Activated T-cell treated with anti-CD3 and anti-CD28 coated beads, Interleukin-2, amount 50 U/mL, for 24 hours (primary cell): Measurements from ENCODE around the gene RNGTT.
"Not testable (repeated sequence)": the region's sequence is repeated elsewhere in the genome, so short reads cannot be mapped to it uniquely, and the experiment has no call there.

ENCODE experiments used
- DNase-seq: peaks from one replicate; pipeline ENCODE4 v3.0.0-alpha.2; 2020
- H3K27ac Mint-ChIP-seq: 2 replicates; pipeline ENCODE4 v1.8.0; 2020; ENCODE audit warnings: mild to moderate bottlenecking, mixed read lengths
- H3K27me3 Mint-ChIP-seq: 2 replicates; pipeline ENCODE4 v1.8.0; 2020; ENCODE audit warnings: mixed read lengths
- H3K36me3 Mint-ChIP-seq: 2 replicates; pipeline ENCODE4 v1.8.0; 2020; ENCODE audit warnings: low read depth, mixed read lengths
- H3K4me1 Mint-ChIP-seq: 2 replicates; pipeline ENCODE4 v1.8.0; 2020; ENCODE audit warnings: low read depth, mixed read lengths
- H3K4me3 Mint-ChIP-seq: 2 replicates; pipeline ENCODE4 v1.8.0; 2020; ENCODE audit warnings: mild to moderate bottlenecking, moderate library complexity, mixed read lengths
- H3K9me3 Mint-ChIP-seq: 2 replicates; pipeline ENCODE4 v1.8.0; 2020; ENCODE audit warnings: mixed read lengths

The RNGTT gene

GRCh38 chr6:88910922-88911778 lies 52.3 kb downstream of the RNGTT start:
- no peak for DNase-seq
- Mint-ChIP-seq H3K4me1 (peaks cover 61% of the 10 kb centered on the region), H3K9me3 (peaks cover 4% of the 10 kb centered on the region), H3K4me3 (no peak overlapping the region), H3K27me3 (no peaks in the 10 kb centered on the region), H3K27ac (no peak overlapping the region), H3K36me3 (peaks cover 40% of the 10 kb centered on the region)

GRCh38 chr6:88908598-88909548 lies 54.5 kb downstream of the RNGTT start:
- H3K4me1 Mint-ChIP-seq = peaks cover 48% of the 10 kb centered on the region
- no peak overlapping the region for H3K4me3 Mint-ChIP-seq
- H3K27ac Mint-ChIP-seq = no peak overlapping the region
- no peak for DNase-seq
- H3K27me3 Mint-ChIP-seq = no peaks in the 10 kb centered on the region
- H3K9me3 Mint-ChIP-seq = peaks cover 4% of the 10 kb centered on the region
- peaks cover 44% of the 10 kb centered on the region for H3K36me3 Mint-ChIP-seq

GRCh38 chr6:88907148-88907547 lies 56.3 kb downstream of the RNGTT start:
- H3K27me3 Mint-ChIP-seq, H3K4me3 Mint-ChIP-seq, H3K27ac Mint-ChIP-seq, H3K9me3 Mint-ChIP-seq, DNase-seq: not testable (repeated sequence)
- peaks cover 52% of the 10 kb centered on the region for H3K36me3 Mint-ChIP-seq
- peaks cover 34% of the 10 kb centered on the region for H3K4me1 Mint-ChIP-seq

GRCh38 chr6:88899569-88900316 lies 63.7 kb downstream of the RNGTT start:
- Mint-ChIP-seq H3K36me3 (peaks cover 44% of the 10 kb centered on the region), H3K27me3 (no peaks in the 10 kb centered on the region), H3K27ac (no peak overlapping the region), H3K4me1 (no peaks in the 10 kb centered on the region), H3K4me3 (no peak overlapping the region), H3K9me3 (no peaks in the 10 kb centered on the region)
- no peak for DNase-seq

- DNase-seq = no peak
- no peaks in the 10 kb centered on the region for H3K9me3 Mint-ChIP-seq
- H3K36me3 Mint-ChIP-seq = peaks cover 28% of the 10 kb centered on the region
- no peak overlapping the region for H3K4me3 Mint-ChIP-seq
- H3K27ac Mint-ChIP-seq = no peak overlapping the region
- H3K27me3 Mint-ChIP-seq = no peaks in the 10 kb centered on the region
- H3K4me1 Mint-ChIP-seq = peaks cover 4% of the 10 kb centered on the region
These were observed 67.5 kb downstream of the RNGTT start for GRCh38 chr6:88895911-88896310.

- no peaks in the 10 kb centered on the region for H3K9me3 Mint-ChIP-seq
- no peaks in the 10 kb centered on the region for H3K27me3 Mint-ChIP-seq
- no peak overlapping the region for H3K4me3 Mint-ChIP-seq
- DNase-seq = no peak
- H3K36me3 Mint-ChIP-seq = peaks cover 49% of the 10 kb centered on the region
- H3K4me1 Mint-ChIP-seq = peaks cover 4% of the 10 kb centered on the region
- no peak overlapping the region for H3K27ac Mint-ChIP-seq
These were observed 72.3 kb downstream of the RNGTT start for GRCh38 chr6:88890860-88891845.

- Mint-ChIP-seq H3K9me3 (no peaks in the 10 kb centered on the region), H3K36me3 (peaks cover 56% of the 10 kb centered on the region), H3K27me3 (no peaks in the 10 kb centered on the region), H3K4me3 (no peak overlapping the region), H3K27ac (no peak overlapping the region), H3K4me1 (peaks cover 4% of the 10 kb centered on the region)
- no peak for DNase-seq
These were observed 73.0 kb downstream of the RNGTT start for GRCh38 chr6:88890394-88890793.

- Mint-ChIP-seq H3K4me1 (peaks cover 18% of the 10 kb centered on the region), H3K9me3 (no peaks in the 10 kb centered on the region), H3K27me3 (no peaks in the 10 kb centered on the region), H3K36me3 (peaks cover 60% of the 10 kb centered on the region), H3K27ac (peak overlapping the region; percentile 7), H3K4me3 (no peak overlapping the region)
- no peak for DNase-seq
These were observed 79.1 kb downstream of the RNGTT start for GRCh38 chr6:88884361-88884760.

GRCh38 chr6:88882536-88882935 lies 80.9 kb downstream of the RNGTT start:
- H3K27ac Mint-ChIP-seq = no peak overlapping the region
- H3K9me3 Mint-ChIP-seq = no peaks in the 10 kb centered on the region
- no peaks in the 10 kb centered on the region for H3K27me3 Mint-ChIP-seq
- DNase-seq = no peak
- H3K36me3 Mint-ChIP-seq = peaks cover 52% of the 10 kb centered on the region
- H3K4me1 Mint-ChIP-seq = peaks cover 18% of the 10 kb centered on the region
- no peak overlapping the region for H3K4me3 Mint-ChIP-seq

GRCh38 chr6:88881451-88881850 lies 82.0 kb downstream of the RNGTT start:
- peaks cover 41% of the 10 kb centered on the region for H3K36me3 Mint-ChIP-seq
- H3K9me3 Mint-ChIP-seq = no peaks in the 10 kb centered on the region
- peaks cover 18% of the 10 kb centered on the region for H3K4me1 Mint-ChIP-seq
- no peak overlapping the region for H3K27ac Mint-ChIP-seq
- H3K4me3 Mint-ChIP-seq = no peak overlapping the region
- no peaks in the 10 kb centered on the region for H3K27me3 Mint-ChIP-seq
- no peak for DNase-seq

- Mint-ChIP-seq H3K27ac (no peak overlapping the region), H3K4me1 (peaks cover 21% of the 10 kb centered on the region), H3K4me3 (no peak overlapping the region), H3K27me3 (no peaks in the 10 kb centered on the region), H3K36me3 (peaks cover 26% of the 10 kb centered on the region), H3K9me3 (no peaks in the 10 kb centered on the region)
- no peak for DNase-seq
These were observed 83.4 kb downstream of the RNGTT start for GRCh38 chr6:88880021-88880420.

- Mint-ChIP-seq H3K4me3 (no peak overlapping the region), H3K27me3 (no peaks in the 10 kb centered on the region), H3K36me3 (peaks cover 9% of the 10 kb centered on the region), H3K4me1 (peaks cover 26% of the 10 kb centered on the region), H3K27ac (no peak overlapping the region), H3K9me3 (no peaks in the 10 kb centered on the region)
- DNase-seq = no peak
These were observed 85.5 kb downstream of the RNGTT start for GRCh38 chr6:88877893-88878292.

- DNase-seq = no peak
- H3K36me3 Mint-ChIP-seq = peaks cover under 1% of the 10 kb centered on the region
- no peaks in the 10 kb centered on the region for H3K9me3 Mint-ChIP-seq
- H3K27me3 Mint-ChIP-seq = no peaks in the 10 kb centered on the region
- H3K27ac Mint-ChIP-seq = peak overlapping the region; percentile 42
- peaks cover 33% of the 10 kb centered on the region for H3K4me1 Mint-ChIP-seq
- no peak overlapping the region for H3K4me3 Mint-ChIP-seq
These were observed 90.5 kb downstream of the RNGTT start for GRCh38 chr6:88872962-88873361.
